Retinal pigment epithelial cell (primary cell): Measurements from ENCODE around the gene ARHGEF7.

Experiments used
- DNase-seq: peaks from one replicate; pipeline ENCODE4 v3.0.0-alpha.2; 2010; ENCODE audit warnings: low read depth
- H3K4me3 ChIP-seq: 2 replicates; pipeline ENCODE4 v1.5.1; 2011; ENCODE audit warnings: mild to moderate bottlenecking, low read length, control low read depth, moderate library complexity
- TF ChIP-seq, protein P1 (sequence below): conservative IDR thresholded peaks from 2 replicates; pipeline ENCODE4 v1.5.1; 2011; ENCODE audit warnings: low read depth, low read length, control low read depth, inconsistent platforms

ARHGEF7 gene

DNA sequence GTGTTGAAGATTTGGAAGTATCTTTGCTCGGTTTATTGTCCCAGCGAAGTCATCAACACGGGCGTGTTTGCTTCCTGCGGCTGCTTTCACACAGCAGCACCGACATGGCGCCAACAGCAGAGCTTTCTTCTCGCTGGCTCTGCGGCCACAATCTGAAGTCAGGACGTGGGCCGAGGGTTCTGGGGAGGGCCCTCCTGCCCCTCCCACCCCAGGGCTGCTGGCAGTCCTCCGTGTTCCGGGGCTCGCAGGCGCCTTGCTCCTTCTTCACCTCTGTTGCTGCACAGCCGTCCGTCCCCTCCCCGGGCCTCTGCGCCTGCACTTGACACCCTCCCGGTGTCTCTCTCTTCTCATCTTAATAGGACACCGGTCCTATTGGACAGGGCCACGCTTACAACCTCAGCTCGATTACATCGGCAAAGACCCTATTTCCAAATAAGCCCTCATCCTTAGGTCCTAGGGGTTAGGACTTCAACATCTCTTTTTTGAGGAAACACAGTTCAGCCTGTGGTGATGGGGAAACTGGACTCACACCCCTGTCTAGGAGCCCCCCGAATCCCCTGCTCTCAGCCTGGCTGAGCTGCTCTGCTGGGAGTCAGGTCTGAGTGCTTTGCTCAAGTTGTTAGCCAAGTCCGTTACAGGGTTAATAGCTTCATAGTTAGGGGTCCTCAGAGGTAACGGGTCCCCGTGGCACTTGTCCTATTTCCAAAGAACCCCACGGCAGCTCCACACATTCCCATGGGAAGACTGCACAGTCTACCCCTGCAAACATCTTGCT, 202.6 kb downstream of the ARHGEF7 start:
- no peak for DNase-seq
- TF ChIP-seq, protein P1, sequence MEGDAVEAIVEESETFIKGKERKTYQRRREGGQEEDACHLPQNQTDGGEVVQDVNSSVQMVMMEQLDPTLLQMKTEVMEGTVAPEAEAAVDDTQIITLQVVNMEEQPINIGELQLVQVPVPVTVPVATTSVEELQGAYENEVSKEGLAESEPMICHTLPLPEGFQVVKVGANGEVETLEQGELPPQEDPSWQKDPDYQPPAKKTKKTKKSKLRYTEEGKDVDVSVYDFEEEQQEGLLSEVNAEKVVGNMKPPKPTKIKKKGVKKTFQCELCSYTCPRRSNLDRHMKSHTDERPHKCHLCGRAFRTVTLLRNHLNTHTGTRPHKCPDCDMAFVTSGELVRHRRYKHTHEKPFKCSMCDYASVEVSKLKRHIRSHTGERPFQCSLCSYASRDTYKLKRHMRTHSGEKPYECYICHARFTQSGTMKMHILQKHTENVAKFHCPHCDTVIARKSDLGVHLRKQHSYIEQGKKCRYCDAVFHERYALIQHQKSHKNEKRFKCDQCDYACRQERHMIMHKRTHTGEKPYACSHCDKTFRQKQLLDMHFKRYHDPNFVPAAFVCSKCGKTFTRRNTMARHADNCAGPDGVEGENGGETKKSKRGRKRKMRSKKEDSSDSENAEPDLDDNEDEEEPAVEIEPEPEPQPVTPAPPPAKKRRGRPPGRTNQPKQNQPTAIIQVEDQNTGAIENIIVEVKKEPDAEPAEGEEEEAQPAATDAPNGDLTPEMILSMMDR = no peak
- H3K4me3 ChIP-seq = no peak overlapping the region

GRCh38 chr13:111318386-111318785, 203.3 kb downstream of the ARHGEF7 start:
- DNase-seq = no peak
- TF ChIP-seq, protein P1 = no peak
- no peak overlapping the region for H3K4me3 ChIP-seq

DNA sequence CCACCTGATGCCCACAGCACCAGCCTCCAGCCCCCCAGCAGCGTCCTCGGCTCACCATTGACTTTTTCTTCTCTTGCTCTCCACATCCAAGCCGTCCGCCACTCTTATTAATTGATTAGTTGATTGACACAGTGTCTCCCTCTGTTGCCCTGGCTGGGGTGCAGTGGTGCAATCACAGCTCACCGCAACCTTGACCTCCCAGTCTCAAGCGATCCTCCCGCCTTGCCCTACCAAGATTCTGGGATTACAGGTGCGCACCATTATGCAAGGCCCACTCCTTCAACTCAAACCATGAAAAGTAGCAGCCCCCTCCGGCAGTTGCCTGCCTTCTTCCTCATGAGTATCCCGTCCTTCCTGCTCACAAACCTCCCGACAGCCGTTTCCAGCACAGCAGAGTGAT, 204.4 kb downstream of the ARHGEF7 start:
- TF ChIP-seq, protein P1 = no peak
- no peak for DNase-seq
- H3K4me3 ChIP-seq = no peak overlapping the region

DNA sequence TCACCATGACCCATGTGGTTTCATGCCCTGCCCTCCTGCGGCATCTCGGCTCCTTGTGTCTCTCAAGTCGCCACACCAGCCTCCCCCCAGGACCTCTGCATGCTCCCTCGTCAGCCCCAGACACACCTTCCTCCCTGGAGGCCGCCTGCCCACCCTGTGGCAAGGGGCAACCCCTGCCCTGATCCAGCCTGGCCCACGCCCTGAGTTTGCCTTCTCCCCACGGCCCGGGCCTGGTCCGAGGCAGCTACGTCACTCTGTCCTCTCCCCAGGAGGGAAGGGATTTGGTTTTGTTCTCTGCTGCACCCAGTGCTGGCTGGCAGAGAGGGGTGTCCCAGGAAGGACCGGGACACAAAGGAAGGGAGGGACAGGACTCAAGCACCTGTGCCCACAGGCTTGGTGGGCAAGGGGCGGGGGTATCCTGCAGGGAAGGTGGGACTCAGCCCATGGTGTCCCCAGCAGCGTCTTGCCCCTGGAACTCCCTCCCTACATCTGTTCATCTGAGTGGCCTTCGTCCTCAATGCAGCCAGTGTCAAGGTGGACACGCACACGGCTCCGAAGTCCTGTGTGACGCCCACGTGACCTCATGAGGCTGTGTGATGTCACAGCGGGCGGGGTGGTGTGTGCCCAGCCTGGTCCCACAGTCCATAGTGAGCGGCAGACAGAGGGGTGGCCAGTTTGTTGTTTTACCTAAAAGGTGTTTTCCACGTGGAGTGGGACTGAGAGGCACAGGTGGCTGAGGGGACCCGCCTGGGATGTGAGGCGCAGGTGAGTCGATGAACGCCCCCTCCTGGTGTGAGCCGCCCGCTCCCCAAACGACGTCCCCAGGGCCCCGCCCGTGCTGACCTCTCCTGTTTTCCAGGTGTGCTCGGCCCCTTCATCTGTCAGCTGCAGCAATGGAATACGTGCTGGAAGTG, 205.1 kb downstream of the ARHGEF7 start, which contains the start of gene TEX29:
TSS of gene TEX29 (plus strand) at position 645 of the 914 bp plus-strand sequence. CDS start at position 894, 249 bp downstream.
- no peak within 1 kb of the TSS for H3K4me3 ChIP-seq

GRCh38 chr13:111322001-111322915, 207.1 kb downstream of the ARHGEF7 start:
- TF ChIP-seq, protein P1 = no peak
- no peak for DNase-seq
- H3K4me3 ChIP-seq = no peak overlapping the region

More for the DNA sequence above, 205.1 kb downstream of the ARHGEF7 start, which contains the start of gene TEX29:
- DNase-seq = no peak
- TF ChIP-seq, protein P1 = no peak

DNA sequence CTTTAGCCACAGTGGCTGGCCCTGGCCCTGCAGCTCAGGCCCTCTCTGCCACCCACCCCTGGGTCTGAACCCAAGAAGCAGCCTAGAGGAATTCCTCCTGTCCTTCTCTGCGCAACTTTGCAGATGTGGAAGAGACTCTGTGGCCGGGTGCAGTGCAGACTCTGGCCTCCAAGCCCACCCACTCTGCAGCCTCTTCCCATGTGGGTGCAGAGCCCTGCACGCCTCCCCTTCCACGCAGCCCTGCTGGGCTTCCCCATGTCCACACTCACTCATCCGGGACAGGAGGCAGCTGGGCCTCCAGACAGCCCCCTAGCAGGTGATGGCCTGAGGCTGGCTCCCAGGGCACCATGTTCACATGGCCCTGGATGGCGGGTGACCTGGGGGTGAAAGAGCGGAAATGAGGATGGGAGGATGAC, 207.8 kb downstream of the ARHGEF7 start:
- no peak overlapping the region for H3K4me3 ChIP-seq
- TF ChIP-seq, protein P1 = no peak
- no peak for DNase-seq
